Uterus (tissue), 2 donors: ENCODE data around the gene RNFT2.

Experiments used
- CTCF ChIP-seq, 4 experiments: fragments of 200-600 bp in 2 of 4; fragments of 450-650 bp in 2 of 4; sonication (generic) in 2 of 4; IDR thresholded peaks; one replicate each; pipeline ENCODE4 v1.5.1; 2016 to 2019; ENCODE audit warnings: antibody characterized with exemption in 4 of 4, mild to moderate bottlenecking in 2 of 4, moderate library complexity in 1 of 4
- POLR2A ChIP-seq, 2 donors: fragments of 450-650 bp; IDR thresholded peaks; one replicate each; pipeline ENCODE4 v1.6.1; 2016; ENCODE audit warnings: antibody characterized with exemption in 2 of 2, mild to moderate bottlenecking in 1 of 2, moderate library complexity in 1 of 2

- TF ChIP-seq CTCF (IDR thresholded peaks at IDR 0.05) (no peak), POLR2A (IDR thresholded peaks at IDR 0.05) (no peak)
Measured at GRCh38 chr12:116870306-116870705, 132.2 kb downstream of the RNFT2 start.
